ENCODE results near the gene SLC35G2.
"Not testable (repeated sequence)": the region's sequence is repeated elsewhere in the genome, so short reads cannot be mapped to it uniquely, and the experiment has no call there.

Gene SLC35G2

DNA sequence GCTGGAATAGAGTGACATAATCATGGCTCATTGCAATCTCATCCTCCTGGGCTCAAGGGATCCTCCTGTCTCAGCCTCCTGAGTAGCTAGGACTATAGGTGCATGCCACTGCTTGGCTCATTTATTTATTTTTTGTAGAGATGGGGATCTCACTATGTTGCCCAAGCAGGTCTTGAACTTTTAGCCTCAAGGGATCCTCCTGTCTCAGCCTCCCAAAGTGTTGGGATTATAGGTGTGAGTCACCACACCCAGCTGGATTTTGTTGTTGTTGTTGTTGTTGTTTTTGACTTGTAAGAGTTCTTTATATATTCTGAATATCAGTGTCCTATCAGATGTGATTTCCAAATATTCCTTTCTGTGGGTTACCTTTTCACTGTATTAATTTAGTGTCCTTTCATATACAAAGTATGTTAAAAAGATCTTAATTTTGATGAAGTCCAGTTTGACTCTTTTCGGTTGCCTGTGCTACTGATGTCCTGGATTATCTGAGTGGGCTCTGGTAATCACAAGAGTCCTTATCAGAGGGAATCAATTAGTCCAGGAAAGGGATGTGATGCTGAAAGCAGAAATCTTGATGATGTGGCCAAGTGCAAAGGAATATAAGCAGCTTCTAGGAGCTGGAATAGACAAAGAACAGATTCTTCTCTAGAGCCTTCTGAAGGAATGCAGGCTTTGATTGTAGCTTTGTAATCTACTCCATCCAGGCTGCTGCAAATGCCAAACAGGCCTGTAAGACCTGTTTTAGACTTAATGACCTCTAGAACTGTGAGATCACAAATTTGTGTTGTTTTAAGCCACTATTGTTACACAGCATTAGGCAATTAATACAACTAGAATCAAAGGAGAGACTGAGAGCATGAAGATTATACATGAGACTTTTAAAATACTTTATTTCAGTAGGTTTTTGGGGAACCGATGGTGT is 73.3 kb downstream of the SLC35G2 start:
- Histone ChIP-seq H3K36me3 (ENCODE audit: insufficient read depth, low read length) (0 out of 2 replicates have a peak, but pooled peaks cover 9% of the 10 kb centered on the region), H3K27me3 (ENCODE audit: insufficient read depth, low read length, poor library complexity) (no peaks in the 10 kb centered on the region), H3K27ac (ENCODE audit: low read length) (no peak overlapping the region), H3K4me3 (ENCODE audit: low read depth in 1 of 2, low read length in 2 of 2) (no peak overlapping the region), H3K4me2 (ENCODE audit: insufficient read depth, low read length) (no peak overlapping the region), H2AFZ (ENCODE audit: low read depth, low read length) (no peak overlapping the region), H3K4me1 (ENCODE audit: insufficient read depth, low read length) (peaks cover 15% of the 10 kb centered on the region), H3K9me3 (ENCODE audit: insufficient read depth, low read length, severe bottlenecking) (no peaks in the 10 kb centered on the region), H3K79me2 (ENCODE audit: insufficient read depth, low read length) (peaks cover 99% of the 10 kb centered on the region), H4K20me1 (ENCODE audit: insufficient read depth, low read length) (peaks cover 30% of the 10 kb centered on the region; the same call in 1 of the 2 replicates), H3K9ac (ENCODE audit: low read depth, low read length) (no peak overlapping the region)
- ATAC-seq (ENCODE audit: insufficient read depth, low read depth) (no peak), DNase-seq (no peak)
- TF ChIP-seq, protein P1, sequence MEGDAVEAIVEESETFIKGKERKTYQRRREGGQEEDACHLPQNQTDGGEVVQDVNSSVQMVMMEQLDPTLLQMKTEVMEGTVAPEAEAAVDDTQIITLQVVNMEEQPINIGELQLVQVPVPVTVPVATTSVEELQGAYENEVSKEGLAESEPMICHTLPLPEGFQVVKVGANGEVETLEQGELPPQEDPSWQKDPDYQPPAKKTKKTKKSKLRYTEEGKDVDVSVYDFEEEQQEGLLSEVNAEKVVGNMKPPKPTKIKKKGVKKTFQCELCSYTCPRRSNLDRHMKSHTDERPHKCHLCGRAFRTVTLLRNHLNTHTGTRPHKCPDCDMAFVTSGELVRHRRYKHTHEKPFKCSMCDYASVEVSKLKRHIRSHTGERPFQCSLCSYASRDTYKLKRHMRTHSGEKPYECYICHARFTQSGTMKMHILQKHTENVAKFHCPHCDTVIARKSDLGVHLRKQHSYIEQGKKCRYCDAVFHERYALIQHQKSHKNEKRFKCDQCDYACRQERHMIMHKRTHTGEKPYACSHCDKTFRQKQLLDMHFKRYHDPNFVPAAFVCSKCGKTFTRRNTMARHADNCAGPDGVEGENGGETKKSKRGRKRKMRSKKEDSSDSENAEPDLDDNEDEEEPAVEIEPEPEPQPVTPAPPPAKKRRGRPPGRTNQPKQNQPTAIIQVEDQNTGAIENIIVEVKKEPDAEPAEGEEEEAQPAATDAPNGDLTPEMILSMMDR (IDR thresholded peaks at IDR 0.05; ENCODE audit: borderline replicate concordance, extremely low read depth, low read length, poor library complexity, severe bottlenecking), result no peak
- no peak for TF ChIP-seq EZH2 (IDR thresholded peaks at IDR 0.05; ENCODE audit: borderline replicate concordance, low read depth, low read length, severe bottlenecking)

DNA sequence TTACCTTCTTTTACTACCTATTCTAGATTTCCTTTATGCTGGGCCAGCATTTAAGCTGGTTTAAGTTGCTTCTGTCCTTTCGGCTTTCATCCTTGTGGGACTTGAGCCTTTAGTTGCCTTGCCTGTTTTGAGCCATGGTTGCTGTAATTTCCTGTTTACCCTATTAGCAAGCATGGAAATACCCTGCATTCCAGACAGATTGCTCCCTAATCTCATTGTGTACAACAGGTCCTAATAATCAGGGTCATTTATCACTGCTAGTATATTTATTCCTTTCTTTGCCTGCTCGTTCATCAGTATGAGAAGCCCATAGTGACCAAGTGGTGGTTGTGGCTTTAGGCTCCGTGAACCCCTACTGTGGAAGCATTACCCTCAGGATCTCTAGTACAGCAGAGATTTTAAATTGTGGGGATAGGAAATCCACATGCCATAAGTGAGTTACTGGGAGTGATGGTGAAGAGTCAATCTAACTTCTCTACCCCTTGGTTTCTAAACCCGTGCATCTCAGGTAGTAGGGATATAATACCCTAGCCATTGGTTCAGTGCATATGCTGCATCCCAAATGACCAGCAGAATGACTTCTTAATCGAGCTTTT is 75.0 kb downstream of the SLC35G2 start:
- Histone ChIP-seq H2AFZ (ENCODE audit: low read depth, low read length) (no peak overlapping the region), H3K36me3 (ENCODE audit: insufficient read depth, low read length) (peaks cover 14% of the 10 kb centered on the region; the same call in 1 of the 2 replicates), H3K4me2 (ENCODE audit: insufficient read depth, low read length) (no peak overlapping the region), H3K27me3 (ENCODE audit: insufficient read depth, low read length, poor library complexity) (no peaks in the 10 kb centered on the region), H3K9ac (ENCODE audit: low read depth, low read length) (no peak overlapping the region), H3K4me3 (ENCODE audit: low read depth in 1 of 2, low read length in 2 of 2) (no peak overlapping the region), H3K79me2 (ENCODE audit: insufficient read depth, low read length) (peaks cover 99% of the 10 kb centered on the region), H4K20me1 (ENCODE audit: insufficient read depth, low read length) (peaks cover 30% of the 10 kb centered on the region; the same call in 1 of the 2 replicates), H3K27ac (ENCODE audit: low read length) (peak overlapping the region; percentile 39; the same call in 1 of the 2 replicates), H3K9me3 (ENCODE audit: insufficient read depth, low read length, severe bottlenecking) (no peaks in the 10 kb centered on the region), H3K4me1 (ENCODE audit: insufficient read depth, low read length) (peaks cover 17% of the 10 kb centered on the region)
- DNase-seq (no peak), ATAC-seq (ENCODE audit: insufficient read depth, low read depth) (no peak)
- TF ChIP-seq EZH2 (IDR thresholded peaks at IDR 0.05; ENCODE audit: borderline replicate concordance, low read depth, low read length, severe bottlenecking), result no peak
- TF ChIP-seq, protein P1 (IDR thresholded peaks at IDR 0.05; ENCODE audit: borderline replicate concordance, extremely low read depth, low read length, poor library complexity, severe bottlenecking), result no peak

DNA sequence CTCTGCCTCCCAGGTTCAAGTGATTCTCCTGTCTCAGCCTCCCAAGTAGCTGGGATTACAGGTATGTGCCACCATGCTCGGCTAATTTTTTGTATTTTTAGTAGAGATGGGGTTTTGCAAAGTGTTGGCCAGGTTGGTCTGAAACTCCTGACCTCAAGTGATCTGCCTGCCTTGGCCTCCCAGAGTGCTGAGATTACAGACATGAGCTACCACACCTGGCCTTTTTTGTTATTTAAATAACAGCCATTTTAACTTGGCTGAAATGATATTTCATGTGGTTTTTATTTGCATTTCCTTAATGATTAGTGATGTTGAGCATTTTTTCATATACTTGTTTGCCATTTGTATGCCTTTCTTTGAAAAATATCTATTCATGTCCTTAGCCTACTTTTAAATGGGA is 78.2 kb downstream of the SLC35G2 start:
- H3K79me2 ChIP-seq (ENCODE audit: insufficient read depth, low read length), result peaks cover 99% of the 10 kb centered on the region
- H3K27me3 ChIP-seq (ENCODE audit: insufficient read depth, low read length, poor library complexity); H3K9me3 ChIP-seq (ENCODE audit: insufficient read depth, low read length, severe bottlenecking); H2AFZ ChIP-seq (ENCODE audit: low read depth, low read length); H3K9ac ChIP-seq (ENCODE audit: low read depth, low read length); DNase-seq; ATAC-seq (ENCODE audit: insufficient read depth, low read depth); H3K27ac ChIP-seq (ENCODE audit: low read length); H3K4me2 ChIP-seq (ENCODE audit: insufficient read depth, low read length); H3K4me3 ChIP-seq (ENCODE audit: low read depth in 1 of 2, low read length in 2 of 2): not testable (repeated sequence)
- H3K36me3 ChIP-seq (ENCODE audit: insufficient read depth, low read length), result peaks cover 18% of the 10 kb centered on the region; the same call in 1 of the 2 replicates
- H4K20me1 ChIP-seq (ENCODE audit: insufficient read depth, low read length), result peaks cover 28% of the 10 kb centered on the region; the same call in 1 of the 2 replicates
- H3K4me1 ChIP-seq (ENCODE audit: insufficient read depth, low read length), result peaks cover 12% of the 10 kb centered on the region

DNA sequence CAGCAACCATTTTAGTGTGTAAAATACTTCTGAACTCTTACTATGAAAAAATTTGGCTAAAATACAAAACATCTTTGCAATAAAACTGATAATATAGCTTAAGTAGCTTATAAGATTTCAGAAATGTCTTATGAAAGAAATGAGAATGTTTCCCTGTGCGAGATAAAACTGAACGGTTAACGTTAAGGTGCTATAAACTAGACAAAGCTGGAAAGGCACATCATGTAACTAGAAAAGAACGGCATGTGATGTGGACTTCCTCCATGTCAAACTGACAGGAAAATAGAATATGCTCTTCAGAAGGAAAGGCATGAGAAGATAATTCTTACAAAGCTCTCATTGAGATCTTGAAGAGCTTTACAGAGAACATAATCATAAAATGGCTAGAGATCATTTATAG is 79.6 kb downstream of the SLC35G2 start:
- no peak overlapping the region; the same call in 1 of the 2 replicates for H3K27ac ChIP-seq (ENCODE audit: low read length)
- H3K9ac ChIP-seq (ENCODE audit: low read depth, low read length), result no peak overlapping the region
- TF ChIP-seq EZH2 (IDR thresholded peaks at IDR 0.05; ENCODE audit: borderline replicate concordance, low read depth, low read length, severe bottlenecking), result no peak
- TF ChIP-seq, protein P1 (IDR thresholded peaks at IDR 0.05; ENCODE audit: borderline replicate concordance, extremely low read depth, low read length, poor library complexity, severe bottlenecking), result no peak
- peaks cover 20% of the 10 kb centered on the region; the same call in 1 of the 2 replicates for H3K36me3 ChIP-seq (ENCODE audit: insufficient read depth, low read length)
- no peak overlapping the region for H2AFZ ChIP-seq (ENCODE audit: low read depth, low read length)
- DNase-seq (no peak), ATAC-seq (ENCODE audit: insufficient read depth, low read depth) (no peak)
- H3K4me1 ChIP-seq (ENCODE audit: insufficient read depth, low read length), result peaks cover 10% of the 10 kb centered on the region
- H4K20me1 ChIP-seq (ENCODE audit: insufficient read depth, low read length), result peaks cover 20% of the 10 kb centered on the region; the same call in 1 of the 2 replicates
- H3K9me3 ChIP-seq (ENCODE audit: insufficient read depth, low read length, severe bottlenecking), result peaks cover 7% of the 10 kb centered on the region
- H3K79me2 ChIP-seq (ENCODE audit: insufficient read depth, low read length), result peaks cover 99% of the 10 kb centered on the region
- H3K27me3 ChIP-seq (ENCODE audit: insufficient read depth, low read length, poor library complexity), result no peaks in the 10 kb centered on the region
- H3K4me2 ChIP-seq (ENCODE audit: insufficient read depth, low read length), result no peak overlapping the region
- no peak overlapping the region for H3K4me3 ChIP-seq (ENCODE audit: low read depth in 1 of 2, low read length in 2 of 2)

Measured in DND-41 (cell line).